Right lobe of liver (tissue), 4 donors: ENCODE results near the gene MACROD2.

ENCODE experiments used
- CTCF ChIP-seq, 4 donors: fragments of 200-600 bp in 3 of 4; fragments of 450-650 bp in 1 of 4; IDR thresholded peaks; one replicate each; pipeline versions ENCODE4 v1.5.1 to v1.8.0; 2016 to 2022; ENCODE audit warnings: antibody characterized with exemption in 4 of 4, mild to moderate bottlenecking in 2 of 4
- POLR2A ChIP-seq: fragments of 450-650 bp; IDR thresholded peaks from one replicate; pipeline ENCODE4 v1.6.1; 2017; ENCODE audit warnings: antibody characterized with exemption, mild to moderate bottlenecking
- donor health status: DM: no; HTN: no; CAD: no.
- donor health status: DM: no; HTN: no; CAD: no.
- donor health status: DM: no; HTN: yes; CAD: no.

- TF ChIP-seq CTCF (IDR thresholded peaks at IDR 0.05) (no peak), POLR2A (no peak)
Measured at GRCh38 chr20:15195378-15195777, 1200.1 kb downstream of the MACROD2 start.
